ENCODE results near the gene HTR2C. TPM values are rescaled to one million over a fixed set of nuclear protein-coding genes. Genes with fewer than 3 reads are reported as not detected.

HTR2C gene
- total and polyA plus RNA-seq, 11 donors = not detected

DNA sequence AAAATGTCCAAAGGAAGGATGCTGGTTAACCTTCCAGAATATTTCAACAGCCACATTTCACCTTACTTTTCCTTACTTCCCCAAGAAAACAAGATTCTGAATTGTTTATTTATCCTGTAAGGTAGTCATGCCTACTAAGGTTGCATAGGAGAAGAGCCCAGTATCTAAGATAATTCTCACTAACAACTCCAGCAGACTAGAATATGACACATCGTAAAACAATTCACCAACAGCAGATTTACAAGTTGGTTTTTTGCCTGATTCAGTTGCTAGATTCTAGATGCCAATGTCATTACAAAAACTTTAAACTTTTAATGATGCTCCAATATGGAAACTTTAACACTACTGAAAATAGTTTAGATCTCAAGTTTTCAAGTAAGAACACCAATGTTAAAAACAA lies 257.2 kb downstream of the HTR2C start:
- ATAC-seq (no peak), DNase-seq (no peak)
- Histone ChIP-seq H3K36me3 (no peaks in the 10 kb centered on the region), H3K4me1 (no peaks in the 10 kb centered on the region), H3K9me3 (peaks cover 0 to 17% (median 2%) of the 10 kb centered on the region in 12 donors), H3K27ac (no peak overlapping the region), H3K4me3 (no peak overlapping the region), H3K27me3 (peaks cover 0 to 6% (median 0%) of the 10 kb centered on the region in 9 donors)
- intact Hi-C loops (cut with DNase I) = no loop called here
- TF ChIP-seq POLR2A (IDR thresholded peaks at IDR 0.05) = no peak
- no peak for TF ChIP-seq CTCF (IDR thresholded peaks at IDR 0.05)
- WGBS, 4 donors = 71 to 97% (median 89%) methylated on average over 1 of the region's 1 CpG

- Histone ChIP-seq H3K9me3 (peaks cover 0 to 17% (median 2%) of the 10 kb centered on the region in 12 donors), H3K4me3 (no peak overlapping the region), H3K27me3 (peaks cover 0 to 6% (median 0%) of the 10 kb centered on the region in 9 donors), H3K4me1 (no peaks in the 10 kb centered on the region), H3K36me3 (no peaks in the 10 kb centered on the region), H3K27ac (no peak overlapping the region)
- ATAC-seq (no peak), DNase-seq (no peak)
- 41 to 65% (median 44%) methylated on average over 1 of the region's 1 CpG for WGBS, 4 donors
- intact Hi-C loops (cut with DNase I) = no loop called here
- TF ChIP-seq CTCF (IDR thresholded peaks at IDR 0.05) (no peak), POLR2A (IDR thresholded peaks at IDR 0.05) (no peak)
Observed at GRCh38 chrX:114842181-114842580, 258.3 kb downstream of the HTR2C start.

DNA sequence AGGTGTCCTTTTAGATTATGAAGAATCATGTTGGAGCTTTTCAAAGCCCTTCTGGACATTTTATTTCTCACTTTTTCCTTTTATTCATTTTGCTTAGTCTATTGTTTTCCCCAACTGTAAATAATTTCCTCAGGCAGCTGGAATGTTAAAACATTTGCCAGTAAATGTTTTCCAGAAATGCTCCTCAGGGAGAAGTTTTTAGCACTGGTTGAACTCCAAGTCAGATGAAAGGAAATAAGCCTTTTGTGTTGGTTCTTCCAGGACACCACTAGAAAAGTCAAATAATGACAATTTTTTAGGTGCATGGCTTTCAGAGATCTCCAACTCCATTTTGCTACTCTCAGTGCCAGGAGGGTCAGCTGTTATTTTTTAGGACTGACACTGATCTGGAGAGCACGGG lies 305.6 kb downstream of the HTR2C start:
- Histone ChIP-seq H3K4me3 (no peak overlapping the region), H3K9me3 (peaks cover 0 to 18% (median 1%) of the 10 kb centered on the region in 12 donors), H3K27ac (no peak overlapping the region), H3K4me1 (no peaks in the 10 kb centered on the region), H3K36me3 (no peaks in the 10 kb centered on the region), H3K27me3 (no peaks in the 10 kb centered on the region)
- ATAC-seq (no peak), DNase-seq (no peak)
- no peak for TF ChIP-seq CTCF (IDR thresholded peaks at IDR 0.05)
- WGBS, 4 donors = 38 to 62% (median 47%) methylated on average over 1 of the region's 1 CpG
- intact Hi-C loops (cut with DNase I) = no loop called here

GRCh38 chrX:114903618-114904017 lies 319.7 kb downstream of the HTR2C start:
- no peaks in the 10 kb centered on the region for H3K36me3 ChIP-seq
- no peak overlapping the region for H3K27ac ChIP-seq
- peaks cover 0 to 6% (median 0%) of the 10 kb centered on the region in 9 donors for H3K27me3 ChIP-seq
- intact Hi-C loops (cut with DNase I) = no loop called here
- no peak overlapping the region for H3K4me3 ChIP-seq
- H3K9me3 ChIP-seq = peaks cover 0 to 12% (median 0%) of the 10 kb centered on the region in 12 donors
- H3K4me1 ChIP-seq = no peaks in the 10 kb centered on the region
- ATAC-seq (no peak), DNase-seq (no peak)
- no peak for TF ChIP-seq POLR2A (IDR thresholded peaks at IDR 0.05)
- no peak for TF ChIP-seq CTCF (IDR thresholded peaks at IDR 0.05)
- 48 to 68% (median 59%) methylated on average over 3 of the region's 3 CpGs for WGBS, 4 donors

Data from heart left ventricle (tissue), 16 donors.